Measurements from ENCODE around the gene APOBEC4. TPM values are rescaled to one million over a fixed set of nuclear protein-coding genes. Genes with fewer than 3 reads are reported as not detected.
A peak's percentile ranks its signal among the peaks of the same experiment; 100 is the strongest.

APOBEC4 gene
- total RNA-seq, 3 donors from 2014 or later, result not detected

DNA sequence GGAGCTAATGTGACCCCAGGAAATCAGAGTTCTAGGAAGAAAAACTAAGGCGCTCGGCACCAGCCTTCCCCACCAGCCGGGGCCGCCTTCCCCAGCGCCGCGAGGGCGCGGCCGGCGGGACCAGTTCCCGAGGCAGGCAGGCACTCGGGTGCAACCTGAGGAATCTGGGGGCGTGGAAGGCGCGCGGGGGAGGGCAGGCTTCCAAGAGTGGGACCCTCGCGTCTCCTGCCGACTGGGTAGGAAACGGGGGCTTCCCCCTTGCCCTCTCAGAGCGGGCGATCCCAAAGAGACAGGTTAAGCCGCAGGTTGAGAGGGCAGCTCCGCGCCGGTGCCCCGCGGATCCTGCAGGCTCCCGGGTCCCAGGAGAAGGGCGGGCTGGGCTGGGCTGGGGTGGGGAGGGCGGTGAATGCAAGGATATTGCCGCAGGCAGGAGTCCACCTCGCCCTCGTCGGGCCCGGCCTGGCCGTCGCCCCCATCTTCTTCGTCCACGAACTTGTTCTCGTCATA, 18.0 kb downstream of the APOBEC4 start:
- peak; percentile 28 to 53 for DNase-seq (ENCODE audit: low spot score in 2 of 2)
- Histone ChIP-seq H3K4me1 (peaks cover 0 to 3% of the 10 kb centered on the region in 2 donors), H3K27ac (peak overlapping the region; percentile 94 to 97), H3K4me3 (peak overlapping the region; percentile 90 to 92 (median 91)), H3K9me3 (no peaks in the 10 kb centered on the region), H3K36me3 (peaks cover 5% of the 10 kb centered on the region), H3K27me3 (no peaks in the 10 kb centered on the region)
- TF ChIP-seq, protein P1, sequence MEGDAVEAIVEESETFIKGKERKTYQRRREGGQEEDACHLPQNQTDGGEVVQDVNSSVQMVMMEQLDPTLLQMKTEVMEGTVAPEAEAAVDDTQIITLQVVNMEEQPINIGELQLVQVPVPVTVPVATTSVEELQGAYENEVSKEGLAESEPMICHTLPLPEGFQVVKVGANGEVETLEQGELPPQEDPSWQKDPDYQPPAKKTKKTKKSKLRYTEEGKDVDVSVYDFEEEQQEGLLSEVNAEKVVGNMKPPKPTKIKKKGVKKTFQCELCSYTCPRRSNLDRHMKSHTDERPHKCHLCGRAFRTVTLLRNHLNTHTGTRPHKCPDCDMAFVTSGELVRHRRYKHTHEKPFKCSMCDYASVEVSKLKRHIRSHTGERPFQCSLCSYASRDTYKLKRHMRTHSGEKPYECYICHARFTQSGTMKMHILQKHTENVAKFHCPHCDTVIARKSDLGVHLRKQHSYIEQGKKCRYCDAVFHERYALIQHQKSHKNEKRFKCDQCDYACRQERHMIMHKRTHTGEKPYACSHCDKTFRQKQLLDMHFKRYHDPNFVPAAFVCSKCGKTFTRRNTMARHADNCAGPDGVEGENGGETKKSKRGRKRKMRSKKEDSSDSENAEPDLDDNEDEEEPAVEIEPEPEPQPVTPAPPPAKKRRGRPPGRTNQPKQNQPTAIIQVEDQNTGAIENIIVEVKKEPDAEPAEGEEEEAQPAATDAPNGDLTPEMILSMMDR (IDR thresholded peaks at IDR 0.05), result no peak
- intact Hi-C loops (cut with DNase I; ENCODE audit: low total_unique reads), result no loop called here

DNA sequence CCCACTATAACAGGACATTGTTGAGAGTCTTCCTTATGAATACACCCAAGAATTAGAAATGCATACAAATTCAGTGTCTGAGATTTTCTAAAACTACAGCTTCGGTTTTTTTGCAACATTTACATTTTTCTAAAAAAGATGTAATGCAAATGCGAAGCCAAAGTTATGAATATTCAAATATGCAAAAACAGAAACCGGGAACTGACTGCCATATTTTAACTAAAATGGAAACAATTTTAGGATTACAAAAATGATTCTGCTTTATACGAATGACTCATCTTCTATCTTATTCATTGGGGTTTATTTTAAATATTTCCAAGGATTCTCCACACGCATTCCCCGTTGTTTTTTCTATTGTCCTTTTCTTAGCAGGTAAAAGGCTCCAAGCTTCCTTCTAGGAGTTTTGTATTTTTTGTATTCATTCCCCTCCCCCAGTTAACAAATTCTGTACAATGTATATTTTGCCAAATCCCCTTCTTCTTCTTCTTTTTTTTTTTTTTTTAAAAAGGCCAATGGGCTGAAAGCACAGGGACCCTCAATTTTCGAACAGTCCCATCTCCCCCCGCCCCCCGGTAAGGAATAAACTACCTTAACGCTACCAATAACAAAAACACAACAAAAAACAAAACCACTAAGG, 18.6 kb downstream of the APOBEC4 start:
- Histone ChIP-seq H3K27ac (peak overlapping the region; percentile 62 to 94), H3K27me3 (no peaks in the 10 kb centered on the region), H3K4me1 (peaks cover 0 to 3% of the 10 kb centered on the region in 2 donors), H3K4me3 (peak overlapping the region; percentile 90 to 92 (median 91)), H3K36me3 (peaks cover 5% of the 10 kb centered on the region), H3K9me3 (no peaks in the 10 kb centered on the region)
- DNase-seq (ENCODE audit: low spot score in 2 of 2), result no peak
- no peak for TF ChIP-seq POLR2A (IDR thresholded peaks at IDR 0.05)
- TF ChIP-seq POLR2AphosphoS5 (IDR thresholded peaks at IDR 0.05), result no peak
- intact Hi-C loops (cut with DNase I; ENCODE audit: low total_unique reads), result no loop called here

- Histone ChIP-seq H3K9me3 (no peaks in the 10 kb centered on the region), H3K4me1 (peaks cover 0 to 3% of the 10 kb centered on the region in 2 donors), H3K36me3 (peaks cover 5% of the 10 kb centered on the region), H3K4me3 (peak overlapping the region; percentile 90 to 92 (median 91)), H3K27me3 (no peaks in the 10 kb centered on the region), H3K27ac (peak overlapping the region; percentile 62 to 69)
- intact Hi-C loops (cut with DNase I; ENCODE audit: low total_unique reads), result no loop called here
- no peak for TF ChIP-seq POLR2A (IDR thresholded peaks at IDR 0.05)
- TF ChIP-seq POLR2AphosphoS5 (IDR thresholded peaks at IDR 0.05), result no peak
- TF ChIP-seq, protein P1 (IDR thresholded peaks at IDR 0.05), result peak in 2 of 3 donors; percentile 25 to 51
- DNase-seq (ENCODE audit: low spot score in 2 of 2), result no peak
Measured at GRCh38 chr1:183633676-183634343, 19.3 kb downstream of the APOBEC4 start.

DNA sequence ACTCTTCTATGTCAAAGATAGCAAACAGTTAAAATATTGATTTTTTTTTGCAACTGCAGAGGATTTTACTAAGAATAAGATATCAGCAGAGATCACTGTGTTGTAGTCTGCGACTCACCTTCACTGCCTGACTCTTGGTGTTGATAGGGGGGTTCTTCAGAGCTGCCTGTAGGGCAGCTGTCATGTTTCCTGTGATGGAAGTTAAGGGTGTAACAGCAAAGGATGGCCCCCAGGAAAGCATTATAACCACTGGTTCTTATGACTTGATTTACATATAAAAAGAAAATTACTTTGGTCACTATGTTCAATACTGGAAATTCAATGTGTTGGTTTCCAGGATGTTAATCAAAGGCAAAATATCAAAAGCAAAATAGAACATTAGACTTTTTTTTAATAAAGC, 20.2 kb downstream of the APOBEC4 start:
- no peak for TF ChIP-seq POLR2AphosphoS5 (IDR thresholded peaks at IDR 0.05)
- TF ChIP-seq, protein P1 (IDR thresholded peaks at IDR 0.05), result no peak
- TF ChIP-seq POLR2A (IDR thresholded peaks at IDR 0.05), result no peak
- DNase-seq (ENCODE audit: low spot score in 2 of 2), result no peak
- no peaks in the 10 kb centered on the region for H3K27me3 ChIP-seq
- peaks cover 5% of the 10 kb centered on the region for H3K36me3 ChIP-seq
- peak overlapping the region; percentile 90 to 92 (median 91) for H3K4me3 ChIP-seq
- H3K4me1 ChIP-seq, result peaks cover 0 to 3% of the 10 kb centered on the region in 2 donors
- intact Hi-C loops (cut with DNase I; ENCODE audit: low total_unique reads), result no loop called here
- H3K27ac ChIP-seq, result peak overlapping the region; percentile 58 to 62
- no peaks in the 10 kb centered on the region for H3K9me3 ChIP-seq

GRCh38 chr1:183632114-183632513, 21.0 kb downstream of the APOBEC4 start:
- no peaks in the 10 kb centered on the region for H3K9me3 ChIP-seq
- intact Hi-C loops (cut with DNase I; ENCODE audit: low total_unique reads), result no loop called here
- peaks cover 0 to 3% of the 10 kb centered on the region in 2 donors for H3K4me1 ChIP-seq
- H3K27me3 ChIP-seq, result no peaks in the 10 kb centered on the region
- peak overlapping the region in 1 of 2 donors; percentile 58 for H3K27ac ChIP-seq
- no peak for DNase-seq (ENCODE audit: low spot score in 2 of 2)
- H3K4me3 ChIP-seq, result peak overlapping the region in 2 of 3 donors; percentile 90 to 91
- TF ChIP-seq, protein P1 (IDR thresholded peaks at IDR 0.05), result no peak
- TF ChIP-seq POLR2A (IDR thresholded peaks at IDR 0.05), result no peak
- no peak for TF ChIP-seq POLR2AphosphoS5 (IDR thresholded peaks at IDR 0.05)
- H3K36me3 ChIP-seq, result peaks cover 5% of the 10 kb centered on the region
